Measurements from ENCODE around the gene SPATA31C1. TPM values are rescaled to one million over a fixed set of nuclear protein-coding genes. Genes with fewer than 3 reads are reported as not detected.
A peak's percentile ranks its signal among the peaks of the same experiment; 100 is the strongest.

Gene SPATA31C1
- total RNA-seq, 2 experiments from 2014 or later: not detected

DNA sequence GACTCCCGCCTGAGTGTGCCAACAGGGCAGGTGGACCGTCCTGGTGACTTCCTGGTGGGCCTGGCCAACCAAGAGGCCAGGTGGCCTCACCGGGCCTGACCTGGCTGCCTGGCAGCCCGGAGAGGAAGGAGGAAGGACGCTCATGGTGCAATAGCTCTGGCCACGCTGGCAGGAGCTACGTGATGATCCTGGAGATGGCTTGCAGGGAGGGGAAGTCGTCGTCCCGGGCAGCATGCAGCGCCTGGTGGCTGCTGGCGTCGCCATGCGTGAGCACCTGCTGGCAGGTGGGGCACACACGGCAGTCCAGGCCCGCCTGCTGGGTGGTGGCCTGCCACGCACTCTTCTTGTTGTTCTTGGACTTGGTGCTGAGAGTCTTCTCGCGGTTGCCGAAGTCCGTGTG is 26.3 kb downstream of the SPATA31C1 start:
- Mint-ChIP-seq H3K27ac (no peak overlapping the region), H3K27me3 (peaks cover 43% of the 10 kb centered on the region), H3K4me3 (no peak overlapping the region), H3K4me1 (peaks cover 4% of the 10 kb centered on the region), H3K36me3 (no peaks in the 10 kb centered on the region), H3K9me3 (no peaks in the 10 kb centered on the region)
- no peak for DNase-seq

DNA sequence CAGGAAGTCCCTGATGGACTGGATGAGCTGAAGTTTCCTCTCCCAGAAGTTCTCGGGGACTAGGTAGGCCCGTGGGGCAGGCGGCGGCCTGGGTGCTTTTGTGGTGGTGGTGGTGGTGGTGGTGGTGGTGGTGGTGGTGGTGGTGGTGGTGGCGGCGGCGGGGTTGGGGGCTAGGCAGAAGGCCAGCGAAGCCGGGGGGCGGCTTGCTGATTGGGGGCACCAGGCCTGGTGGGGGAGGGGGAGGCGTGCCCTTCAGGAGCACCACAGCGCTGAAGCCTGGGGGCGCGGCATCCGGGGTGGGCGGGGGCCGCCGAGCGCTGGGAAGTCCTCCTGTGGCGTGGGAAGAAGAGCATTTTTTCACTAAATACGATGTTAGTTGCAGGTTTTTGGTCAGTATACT is 26.9 kb downstream of the SPATA31C1 start:
- Mint-ChIP-seq H3K27ac (no peak overlapping the region), H3K9me3 (no peaks in the 10 kb centered on the region), H3K4me1 (peaks cover 4% of the 10 kb centered on the region), H3K27me3 (peaks cover 46% of the 10 kb centered on the region), H3K4me3 (no peak overlapping the region), H3K36me3 (no peaks in the 10 kb centered on the region)
- DNase-seq: no peak

DNA sequence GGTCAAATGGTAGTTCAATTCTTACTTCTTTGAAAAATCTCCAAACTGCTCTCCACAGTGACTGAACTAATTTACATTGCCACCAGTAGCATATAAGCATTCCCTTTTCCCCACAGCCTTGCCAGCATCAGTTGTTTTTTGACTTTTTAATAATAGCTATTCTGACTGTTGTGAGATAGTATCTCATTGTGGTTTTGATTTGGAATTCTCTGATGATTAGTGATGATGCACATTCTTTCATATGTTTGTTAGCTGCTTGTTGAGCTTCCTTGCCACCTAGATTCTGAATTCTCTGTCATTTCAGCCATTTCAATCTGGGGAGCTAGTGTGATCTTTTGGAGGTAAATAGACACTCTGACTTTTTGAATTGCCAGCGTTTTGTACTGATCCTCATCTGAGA is 32.5 kb downstream of the SPATA31C1 start:
- DNase-seq: no peak
- Mint-ChIP-seq H3K36me3 (no peaks in the 10 kb centered on the region), H3K4me3 (no peak overlapping the region), H3K27ac (no peak overlapping the region), H3K9me3 (peaks cover 4% of the 10 kb centered on the region), H3K4me1 (peaks cover under 1% of the 10 kb centered on the region), H3K27me3 (peaks cover 45% of the 10 kb centered on the region)

DNA sequence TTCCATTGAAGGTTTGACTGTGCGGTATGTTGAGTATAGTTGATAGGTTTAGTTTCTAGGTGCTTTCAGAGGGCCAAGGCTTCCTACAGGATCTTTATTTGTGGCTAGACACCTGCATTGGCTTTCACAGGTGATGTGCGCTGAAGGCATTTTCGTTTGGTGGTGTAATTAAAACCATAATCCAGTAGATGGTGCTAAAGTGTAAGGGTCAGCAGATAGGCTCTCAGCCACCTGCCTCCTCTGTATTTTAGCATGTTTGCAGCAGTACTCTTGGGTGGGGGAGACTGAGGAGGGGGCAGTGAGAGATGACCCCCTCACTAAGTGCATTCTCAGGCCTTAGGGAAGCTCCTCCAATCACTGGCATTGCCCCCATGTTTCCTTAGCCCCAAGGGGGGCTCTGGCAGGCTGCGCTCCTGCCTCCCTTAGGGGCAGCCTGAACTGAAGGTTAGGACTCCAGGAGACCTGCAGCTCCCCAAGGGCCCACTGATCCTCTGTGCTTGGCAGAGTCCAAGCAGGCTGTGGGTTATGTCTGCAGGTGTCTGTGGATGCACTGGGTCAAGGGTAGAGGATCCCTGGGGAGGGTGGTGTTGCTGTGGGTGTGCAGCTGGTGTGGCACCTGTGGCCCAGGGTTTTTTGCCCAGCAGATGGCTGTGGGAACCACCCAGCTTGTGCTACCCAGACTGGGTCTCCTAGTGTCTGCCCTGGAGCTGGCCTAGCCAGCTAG is 33.2 kb downstream of the SPATA31C1 start:
- Mint-ChIP-seq H3K4me1 (no peaks in the 10 kb centered on the region), H3K4me3 (no peak overlapping the region), H3K27ac (no peak overlapping the region), H3K27me3 (peaks cover 41% of the 10 kb centered on the region), H3K36me3 (no peaks in the 10 kb centered on the region), H3K9me3 (peaks cover 4% of the 10 kb centered on the region)
- DNase-seq: no peak

DNA sequence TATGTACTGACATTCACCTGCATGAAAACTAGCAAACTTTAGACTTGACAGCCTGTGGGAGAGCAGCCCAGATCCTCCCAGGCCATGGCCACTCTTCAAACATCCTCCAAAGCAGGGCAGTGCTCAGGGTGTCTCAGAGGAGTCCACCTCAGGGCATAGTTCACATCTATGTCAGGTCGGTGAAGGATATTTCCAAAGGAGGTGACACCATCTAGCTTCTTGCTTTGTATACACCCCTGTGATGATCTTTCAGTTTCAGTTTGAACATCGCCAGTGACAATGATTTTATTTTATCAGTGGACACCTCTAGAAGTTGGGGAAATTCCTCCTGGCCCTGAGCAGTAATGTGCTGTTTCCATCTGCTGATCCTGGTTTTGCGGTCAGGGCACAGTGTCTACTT is 36.5 kb downstream of the SPATA31C1 start:
- H3K9me3 Mint-ChIP-seq: peaks cover 4% of the 10 kb centered on the region
- H3K4me3 Mint-ChIP-seq: no peak overlapping the region
- H3K27me3 Mint-ChIP-seq: peaks cover 18% of the 10 kb centered on the region
- H3K36me3 Mint-ChIP-seq: no peaks in the 10 kb centered on the region
- DNase-seq: no peak
- no peak overlapping the region for H3K27ac Mint-ChIP-seq
- H3K4me1 Mint-ChIP-seq: peaks cover 4% of the 10 kb centered on the region

DNA sequence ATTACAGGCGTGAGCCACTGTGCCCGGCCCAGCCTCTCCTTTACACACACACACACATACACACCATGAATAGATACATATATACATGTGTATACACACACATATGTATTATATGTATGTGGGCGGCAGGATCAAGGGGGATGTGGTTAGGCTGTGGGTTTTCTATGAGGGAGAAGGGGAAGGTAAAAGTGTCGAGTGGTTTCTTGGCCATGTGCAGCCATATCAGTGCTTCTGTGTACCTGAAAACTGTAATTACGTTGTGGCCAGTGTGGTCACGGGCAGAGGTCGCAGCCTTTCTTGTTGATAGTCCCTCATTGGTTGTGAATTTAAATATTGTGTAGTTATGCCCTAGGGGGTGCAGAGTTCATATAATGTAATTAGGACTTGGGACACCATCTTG is 40.1 kb downstream of the SPATA31C1 start:
- no peak overlapping the region for H3K4me3 Mint-ChIP-seq
- H3K27me3 Mint-ChIP-seq: peaks cover 14% of the 10 kb centered on the region
- H3K4me1 Mint-ChIP-seq: peaks cover 4% of the 10 kb centered on the region
- no peaks in the 10 kb centered on the region for H3K9me3 Mint-ChIP-seq
- no peak overlapping the region for H3K27ac Mint-ChIP-seq
- no peak for DNase-seq
- H3K36me3 Mint-ChIP-seq: no peaks in the 10 kb centered on the region

DNA sequence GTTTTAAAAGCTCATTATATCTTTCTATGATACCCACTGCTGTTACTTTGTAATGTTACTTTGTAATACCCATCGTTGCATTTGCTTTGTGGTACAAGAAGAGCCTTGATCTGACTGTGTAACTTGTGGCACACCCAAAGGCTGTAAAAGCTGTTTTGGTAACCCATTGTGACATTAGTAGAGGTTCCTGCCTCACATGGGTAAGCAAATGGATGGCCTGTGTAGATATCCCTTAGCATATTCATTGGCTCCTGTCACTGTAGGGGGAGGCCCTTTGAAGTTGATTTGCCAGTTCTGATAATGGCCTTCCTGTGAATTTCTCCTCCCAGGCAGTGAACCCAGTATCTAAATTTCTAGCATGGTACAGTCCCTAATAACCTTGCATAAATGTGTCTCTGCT is 40.8 kb downstream of the SPATA31C1 start:
- H3K36me3 Mint-ChIP-seq: no peaks in the 10 kb centered on the region

DNA sequence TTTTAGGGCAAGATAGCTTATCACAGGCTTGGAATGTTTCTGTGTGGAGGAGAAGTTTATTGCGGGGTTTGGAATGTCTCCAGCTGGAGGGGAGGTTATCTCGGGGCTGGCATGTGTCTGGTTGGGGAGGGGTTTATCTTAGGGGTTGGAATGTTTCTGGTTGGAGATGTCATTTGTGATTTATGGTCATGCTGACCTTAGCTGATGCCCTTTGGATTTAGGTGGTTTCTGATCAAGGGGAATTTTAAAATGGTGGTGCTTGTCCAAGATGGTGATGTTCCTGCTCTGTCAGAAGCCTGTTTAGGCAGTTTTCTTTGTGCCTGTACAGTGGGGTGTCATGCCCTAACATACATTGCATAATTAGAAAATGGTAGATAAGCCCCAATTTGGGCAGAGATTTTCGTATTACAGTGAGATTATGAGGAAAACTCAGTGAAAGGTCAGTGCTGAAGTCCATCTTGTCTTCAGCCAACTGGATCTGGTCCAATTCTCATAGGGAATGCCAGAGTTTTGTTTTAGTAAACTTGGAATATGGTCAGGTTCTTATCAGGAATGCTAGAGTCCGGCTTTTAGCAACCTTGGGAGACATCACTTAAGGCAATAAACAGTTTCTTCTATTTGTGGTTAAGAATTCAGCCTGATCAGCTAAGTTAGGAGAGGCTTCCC is 42.3 kb downstream of the SPATA31C1 start:
- no peaks in the 10 kb centered on the region for H3K36me3 Mint-ChIP-seq
- H3K4me3 Mint-ChIP-seq: no peak overlapping the region
- DNase-seq: no peak
- peaks cover 9% of the 10 kb centered on the region for H3K27me3 Mint-ChIP-seq
- H3K27ac Mint-ChIP-seq: no peak overlapping the region
- H3K9me3 Mint-ChIP-seq: no peaks in the 10 kb centered on the region
- H3K4me1 Mint-ChIP-seq: peaks cover 4% of the 10 kb centered on the region

More for the DNA sequence above, 40.8 kb downstream of the SPATA31C1 start:
- DNase-seq: no peak
- Mint-ChIP-seq H3K4me1 (peaks cover 4% of the 10 kb centered on the region), H3K4me3 (no peak overlapping the region), H3K9me3 (no peaks in the 10 kb centered on the region), H3K27me3 (peaks cover 14% of the 10 kb centered on the region), H3K27ac (no peak overlapping the region)

DNA sequence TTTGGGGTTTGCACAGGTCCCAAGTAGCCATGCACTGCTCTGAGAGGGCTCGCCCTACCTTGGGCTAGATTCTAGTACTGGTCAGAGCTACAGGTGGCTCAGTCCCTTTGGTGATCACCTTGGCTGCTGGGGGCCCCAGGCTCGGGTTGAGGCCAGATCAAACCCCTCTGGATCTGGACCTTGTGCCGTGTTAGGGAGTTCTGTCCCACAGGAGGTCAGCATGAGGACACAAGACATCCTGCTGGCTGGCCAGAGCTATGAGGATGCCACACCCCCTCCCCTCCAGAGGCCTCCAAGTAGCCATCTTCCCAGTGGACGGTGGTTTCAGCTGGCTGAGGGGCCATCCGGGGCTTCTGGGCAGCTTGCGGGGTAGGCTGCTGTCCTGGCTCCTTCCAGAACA is 46.0 kb downstream of the SPATA31C1 start:
- H3K27me3 Mint-ChIP-seq: peaks cover 9% of the 10 kb centered on the region
- no peaks in the 10 kb centered on the region for H3K9me3 Mint-ChIP-seq
- no peaks in the 10 kb centered on the region for H3K4me1 Mint-ChIP-seq
- DNase-seq: no peak
- no peak overlapping the region for H3K27ac Mint-ChIP-seq
- no peak overlapping the region for H3K4me3 Mint-ChIP-seq
- peaks cover 6% of the 10 kb centered on the region for H3K36me3 Mint-ChIP-seq

DNA sequence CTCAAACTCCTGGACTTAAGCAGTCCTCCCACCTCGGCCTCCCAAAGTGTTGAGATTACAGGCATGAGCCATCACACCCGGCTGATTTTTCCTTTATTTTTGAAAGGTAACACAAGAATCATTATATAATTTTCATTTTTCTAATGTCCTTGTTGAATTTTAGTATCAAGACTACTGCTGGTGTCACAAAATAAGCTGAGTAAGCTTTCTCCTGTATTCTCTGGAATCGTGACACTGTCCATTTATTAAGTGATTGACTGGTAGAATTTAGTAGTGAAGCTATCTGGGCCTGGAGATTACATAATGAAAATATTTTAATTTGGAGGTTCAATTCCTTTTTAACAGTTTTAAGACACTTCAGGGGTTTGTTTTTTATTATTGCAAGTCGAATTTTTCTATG is 47.1 kb downstream of the SPATA31C1 start:
- Mint-ChIP-seq H3K27ac (no peak overlapping the region), H3K4me1 (no peaks in the 10 kb centered on the region), H3K9me3 (no peaks in the 10 kb centered on the region), H3K4me3 (no peak overlapping the region), H3K36me3 (peaks cover 8% of the 10 kb centered on the region), H3K27me3 (peaks cover 3% of the 10 kb centered on the region)
- no peak for DNase-seq

DNA sequence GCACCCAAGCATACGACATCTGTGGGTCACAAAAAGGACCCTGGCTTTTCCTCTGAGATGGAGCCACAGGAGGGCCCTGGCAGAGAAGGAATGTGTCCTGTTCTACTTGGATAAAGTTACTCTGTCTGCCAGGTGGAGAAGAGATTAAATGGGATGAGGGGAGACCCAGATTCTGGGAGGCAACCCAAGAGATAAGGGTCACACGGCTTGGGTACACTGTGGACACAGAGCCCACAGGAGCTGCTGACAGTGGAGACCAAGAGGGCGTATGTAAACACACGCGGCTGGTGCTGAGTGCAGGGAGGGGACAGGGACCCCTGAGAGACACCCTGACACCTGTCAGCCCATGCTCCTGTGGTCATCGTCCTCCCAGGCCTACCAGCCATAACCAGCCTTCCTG is 50.4 kb downstream of the SPATA31C1 start:
- Mint-ChIP-seq H3K4me3 (no peak overlapping the region), H3K9me3 (no peaks in the 10 kb centered on the region), H3K27me3 (no peaks in the 10 kb centered on the region), H3K4me1 (peaks cover 7% of the 10 kb centered on the region), H3K27ac (no peak overlapping the region), H3K36me3 (peaks cover 12% of the 10 kb centered on the region)
- DNase-seq: no peak

DNA sequence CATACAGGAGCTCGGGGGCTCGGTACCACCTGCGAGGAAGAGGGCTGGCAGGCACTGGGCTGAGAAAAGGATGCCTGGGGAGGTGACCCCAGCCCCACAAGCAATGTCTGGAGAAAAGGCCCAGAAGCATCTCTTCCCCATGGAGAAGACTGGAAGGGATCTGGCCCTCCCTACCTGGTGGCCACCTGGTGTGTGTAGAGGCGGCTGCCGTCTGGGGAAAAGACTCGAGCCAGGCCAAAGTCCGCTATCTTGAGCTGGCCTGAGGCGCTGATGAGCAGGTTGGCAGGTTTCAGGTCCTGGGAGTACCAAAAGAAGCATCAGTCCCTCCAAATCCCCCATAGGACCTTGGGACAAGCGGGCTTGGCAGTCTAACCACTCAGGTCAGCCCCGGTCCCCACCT is 52.8 kb downstream of the SPATA31C1 start:
- no peak for DNase-seq
- Mint-ChIP-seq H3K36me3 (peaks cover 12% of the 10 kb centered on the region), H3K27ac (no peak overlapping the region), H3K4me3 (no peak overlapping the region), H3K9me3 (no peaks in the 10 kb centered on the region), H3K4me1 (peaks cover 22% of the 10 kb centered on the region), H3K27me3 (no peaks in the 10 kb centered on the region)

DNA sequence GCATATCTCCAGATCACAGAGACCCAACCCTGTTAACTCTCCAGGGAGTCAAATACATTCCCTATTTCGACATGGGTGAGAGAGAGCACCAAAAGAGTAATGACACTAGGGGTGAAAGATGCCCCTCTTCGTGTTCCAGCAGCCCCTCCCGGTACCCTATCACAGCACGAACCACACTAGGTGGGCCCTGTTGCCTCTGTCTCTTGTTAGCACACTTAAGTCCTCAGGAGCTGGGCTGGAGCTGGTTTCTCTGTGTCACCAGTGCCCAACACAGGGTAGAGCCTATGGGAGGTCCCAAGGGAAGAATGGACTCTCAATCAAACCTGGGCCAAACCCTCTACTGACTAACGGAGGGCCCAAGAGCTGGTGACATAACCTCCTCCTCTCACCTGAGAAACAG is 55.4 kb downstream of the SPATA31C1 start:
- no peak for DNase-seq
- Mint-ChIP-seq H3K27me3 (no peaks in the 10 kb centered on the region), H3K27ac (peak overlapping the region; percentile 83), H3K4me3 (peak overlapping the region; percentile 83), H3K36me3 (peaks cover 9% of the 10 kb centered on the region), H3K4me1 (peaks cover 22% of the 10 kb centered on the region), H3K9me3 (no peaks in the 10 kb centered on the region)
